ENCODE results near the gene MBD4. TPM values are rescaled to one million over a fixed set of nuclear protein-coding genes. Genes with fewer than 3 reads are reported as not detected.

MBD4 gene
- polyA plus RNA-seq, 3 donors: 25.6 to 31.5 (median 30.1) TPM

GRCh38 chr3:129460155-129460554 lies 20.4 kb upstream of the MBD4 start:
- peaks cover 38 to 54% of the 10 kb centered on the region in 2 donors for H3K36me3 Mint-ChIP-seq

GRCh38 chr3:129453732-129454131 lies 14.0 kb upstream of the MBD4 start:
- Histone ChIP-seq H3K9ac (ENCODE audit: insufficient read depth, low read length, poor library complexity, severe bottlenecking) (no peak overlapping the region), H3K27ac (ENCODE audit: low read depth in 1 of 2, low read length in 2 of 2) (no peak overlapping the region), H3K4me1 (ENCODE audit: control insufficient read depth in 1 of 2, insufficient read depth in 2 of 2, low read length in 2 of 2) (no peaks in the 10 kb centered on the region), H3K79me2 (ENCODE audit: insufficient read depth, low read length) (no peaks in the 10 kb centered on the region), H3K36me3 (replicated peaks in 1 of 2; ENCODE audit: control insufficient read depth in 1 of 2, insufficient read depth in 2 of 2, low read length in 2 of 2) (peaks cover 6 to 65% of the 10 kb centered on the region in 2 donors), H2AFZ (ENCODE audit: insufficient read depth, low read depth, low read length, poor library complexity, severe bottlenecking) (no peak overlapping the region), H3K9me3 (replicated peaks in 1 of 2; ENCODE audit: control insufficient read depth in 1 of 2, insufficient read depth in 1 of 2, low read length in 2 of 2) (no peaks in the 10 kb centered on the region), H4K20me1 (ENCODE audit: insufficient read depth, low read length) (no peaks in the 10 kb centered on the region), H3K27me3 (ENCODE audit: control insufficient read depth in 2 of 2, insufficient read depth in 2 of 2, low read length in 2 of 2) (no peaks in the 10 kb centered on the region), H3K4me2 (replicated peaks; ENCODE audit: extremely low read depth, low read length, poor library complexity, severe bottlenecking) (no peak overlapping the region), H3K4me3 (replicated peaks in 1 of 3; ENCODE audit: low read depth in 2 of 3, low read length in 3 of 3) (no peak overlapping the region)
- H3K9me3 Mint-ChIP-seq: no peaks in the 10 kb centered on the region
- no peak for DNase-seq
- TF ChIP-seq CTCF (IDR thresholded peaks at IDR 0.05): no peak
- no CpG with 5 or more reads among the region's 1 CpG for WGBS (ENCODE audit: insufficient coverage)
- intact Hi-C loops (cut with micrococcal nuclease): no loop called here
- peaks cover 41 to 54% of the 10 kb centered on the region in 2 donors for H3K36me3 Mint-ChIP-seq
- no peak overlapping the region for H3K4me3 Mint-ChIP-seq
- H3K27me3 Mint-ChIP-seq (ENCODE audit: low read depth in 3 of 3): peaks cover 0 to 2% (median 0%) of the 10 kb centered on the region in 3 donors
- H3K27ac Mint-ChIP-seq: no peak overlapping the region
- H3K4me1 Mint-ChIP-seq: peaks cover 5% of the 10 kb centered on the region

More at GRCh38 chr3:129460155-129460554, 20.4 kb upstream of the MBD4 start:
- Histone ChIP-seq H3K4me1 (ENCODE audit: control insufficient read depth in 1 of 2, insufficient read depth in 2 of 2, low read length in 2 of 2) (no peaks in the 10 kb centered on the region), H3K27me3 (ENCODE audit: control insufficient read depth in 2 of 2, insufficient read depth in 2 of 2, low read length in 2 of 2) (no peaks in the 10 kb centered on the region), H3K36me3 (replicated peaks in 1 of 2; ENCODE audit: control insufficient read depth in 1 of 2, insufficient read depth in 2 of 2, low read length in 2 of 2) (peaks cover 0 to 60% of the 10 kb centered on the region in 2 donors), H3K9ac (ENCODE audit: insufficient read depth, low read length, poor library complexity, severe bottlenecking) (no peak overlapping the region), H3K79me2 (ENCODE audit: insufficient read depth, low read length) (no peaks in the 10 kb centered on the region), H3K4me3 (replicated peaks in 1 of 3; ENCODE audit: low read depth in 2 of 3, low read length in 3 of 3) (no peak overlapping the region), H3K9me3 (replicated peaks in 1 of 2; ENCODE audit: control insufficient read depth in 1 of 2, insufficient read depth in 1 of 2, low read length in 2 of 2) (no peaks in the 10 kb centered on the region), H4K20me1 (ENCODE audit: insufficient read depth, low read length) (no peaks in the 10 kb centered on the region), H2AFZ (ENCODE audit: insufficient read depth, low read depth, low read length, poor library complexity, severe bottlenecking) (no peak overlapping the region), H3K4me2 (replicated peaks; ENCODE audit: extremely low read depth, low read length, poor library complexity, severe bottlenecking) (no peak overlapping the region), H3K27ac (ENCODE audit: low read depth in 1 of 2, low read length in 2 of 2) (no peak overlapping the region)
- no peaks in the 10 kb centered on the region for H3K4me1 Mint-ChIP-seq
- H3K9me3 Mint-ChIP-seq: peaks cover 0 to 6% (median 0%) of the 10 kb centered on the region in 7 donors
- TF ChIP-seq CTCF (IDR thresholded peaks at IDR 0.05): no peak
- intact Hi-C loops (cut with micrococcal nuclease): no loop called here
- peak overlapping the region in 1 of 2 donors; percentile 4 for H3K4me3 Mint-ChIP-seq
- H3K27ac Mint-ChIP-seq: peak overlapping the region in 2 of 7 donors; percentile 10 to 75
- WGBS (ENCODE audit: insufficient coverage): no CpG with 5 or more reads among the region's 3 CpGs
- peaks cover 0 to 2% (median 0%) of the 10 kb centered on the region in 3 donors for H3K27me3 Mint-ChIP-seq (ENCODE audit: low read depth in 3 of 3)
- no peak for DNase-seq

Data from CD14-positive monocyte (primary cell).